ENCODE measurements around the gene RTP5. TPM values are rescaled to one million over a fixed set of nuclear protein-coding genes. Genes with fewer than 3 reads are reported as not detected.

The RTP5 gene
- total and polyA plus RNA-seq, 2 donors (not counting 1 experiment from before 2014, with no cell fraction given), result not detected

GRCh38 chr2:241873081-241873802 lies 3.7 kb downstream of the RTP5 start:
- CTCF ChIA-PET, result no interaction called here

More at GRCh38 chr2:241873081-241873802, 3.7 kb downstream of the RTP5 start:
- Histone ChIP-seq H2AFZ (ENCODE audit: insufficient read depth, low read depth, low read length, poor library complexity, severe bottlenecking) (no peak overlapping the region), H3K27ac (ENCODE audit: low read length in 2 of 2) (no peak overlapping the region), H3K79me2 (ENCODE audit: control insufficient read depth, insufficient read depth, low read length) (no peaks in the 10 kb centered on the region), H4K20me1 (ENCODE audit: control insufficient read depth, insufficient read depth, low read length, poor library complexity, severe bottlenecking) (no peaks in the 10 kb centered on the region), H3K4me1 (ENCODE audit: control insufficient read depth in 2 of 2, insufficient read depth in 2 of 2, low read length in 2 of 2) (peaks cover 8 to 18% of the 10 kb centered on the region in 2 donors), H3K4me2 (replicated peaks; ENCODE audit: low read depth, low read length, poor library complexity, severe bottlenecking) (no peak overlapping the region), H3K4me3 (ENCODE audit: control extremely low read depth in 1 of 5, extremely low read depth in 1 of 5, insufficient read depth in 1 of 5, low read depth in 2 of 5, low read length in 4 of 5) (no peak overlapping the region), H3K27me3 (replicated peaks in 1 of 4; ENCODE audit: control extremely low read depth in 1 of 4, control insufficient read depth in 3 of 4, insufficient read depth in 4 of 4, low read length in 3 of 4) (peaks cover 0 to 4% (median 2%) of the 10 kb centered on the region in 4 experiments), H3K9me3 (ENCODE audit: control extremely low read depth in 1 of 3, control insufficient read depth in 2 of 3, insufficient read depth in 1 of 3, low read length in 2 of 3) (peaks cover 0 to 9% (median 0%) of the 10 kb centered on the region in 3 donors), H3K36me3 (replicated peaks in 1 of 2; ENCODE audit: control extremely low read depth in 1 of 2, control insufficient read depth in 1 of 2, extremely low read depth in 1 of 2, insufficient read depth in 2 of 2, low read length in 1 of 2) (no peaks in the 10 kb centered on the region), H3K9ac (ENCODE audit: low read length) (no peak overlapping the region)
- 98% methylated on average over 21 of the region's 54 CpGs for WGBS (ENCODE audit: insufficient coverage)
- no peaks in the 10 kb centered on the region for H3K9me3 Mint-ChIP-seq (ENCODE audit: insufficient read depth)
- ATAC-seq (ENCODE audit: low read depth) (no peak), DNase-seq (no peak)
- intact Hi-C loops (cut with micrococcal nuclease), result no loop called here
- peaks cover 10% of the 10 kb centered on the region for H3K4me1 Mint-ChIP-seq
- H3K27me3 Mint-ChIP-seq, result no peaks in the 10 kb centered on the region
- no peak overlapping the region for H3K4me3 Mint-ChIP-seq
- TF ChIP-seq EZH2 (IDR thresholded peaks at IDR 0.05; ENCODE audit: borderline replicate concordance, insufficient read depth, low read depth, low read length, poor library complexity, severe bottlenecking), result no peak
- no peak for TF ChIP-seq CTCF (IDR thresholded peaks at IDR 0.05)
- POLR2A ChIA-PET, result no interaction called here
- no peak overlapping the region for H3K27ac Mint-ChIP-seq

All from B cell (primary cell).